T-helper 1 cell treated with Interleukin-12 subunit alpha and Interleukin-12 subunit beta and Interleukin-4 antibody, amounts not matched to agents 30 μg/mL and 1 μg/mL, for 36 hours (primary cell): ENCODE measurements around the gene XPNPEP1.
A peak's percentile ranks its signal among the peaks of the same experiment; 100 is the strongest.

Experiments
- H3K27ac Mint-ChIP-seq: one replicate; pipeline ENCODE4 v1.8.0; 2021; ENCODE audit warnings: mild to moderate bottlenecking, mixed read lengths
- H3K27me3 Mint-ChIP-seq: one replicate; pipeline ENCODE4 v1.8.0; 2021; ENCODE audit warnings: low read depth, mixed read lengths
- H3K36me3 Mint-ChIP-seq: one replicate; pipeline ENCODE4 v1.8.0; 2021; ENCODE audit warnings: low read depth, mixed read lengths
- H3K4me1 Mint-ChIP-seq: one replicate; pipeline ENCODE4 v1.8.0; 2021; ENCODE audit warnings: low read depth, mixed read lengths
- H3K4me3 Mint-ChIP-seq: one replicate; pipeline ENCODE4 v1.8.0; 2021; ENCODE audit warnings: mild to moderate bottlenecking, moderate library complexity, mixed read lengths
- H3K9me3 Mint-ChIP-seq: one replicate; pipeline ENCODE4 v1.8.0; 2021; ENCODE audit warnings: mixed read lengths

XPNPEP1 gene

GRCh38 chr10:109898666-109899355, 24.5 kb downstream of the XPNPEP1 start:
- H3K27me3 Mint-ChIP-seq: no peaks in the 10 kb centered on the region
- H3K4me3 Mint-ChIP-seq: no peak overlapping the region
- peaks cover 27% of the 10 kb centered on the region for H3K4me1 Mint-ChIP-seq
- H3K36me3 Mint-ChIP-seq: peaks cover 28% of the 10 kb centered on the region
- no peaks in the 10 kb centered on the region for H3K9me3 Mint-ChIP-seq
- no peak overlapping the region for H3K27ac Mint-ChIP-seq

GRCh38 chr10:109898007-109898406, 25.3 kb downstream of the XPNPEP1 start:
- no peaks in the 10 kb centered on the region for H3K27me3 Mint-ChIP-seq
- H3K36me3 Mint-ChIP-seq: peaks cover 24% of the 10 kb centered on the region
- H3K4me3 Mint-ChIP-seq: no peak overlapping the region
- H3K4me1 Mint-ChIP-seq: peaks cover 26% of the 10 kb centered on the region
- no peak overlapping the region for H3K27ac Mint-ChIP-seq
- H3K9me3 Mint-ChIP-seq: no peaks in the 10 kb centered on the region

- Mint-ChIP-seq H3K4me3 (no peak overlapping the region), H3K4me1 (peaks cover 27% of the 10 kb centered on the region), H3K36me3 (peaks cover 27% of the 10 kb centered on the region), H3K27me3 (no peaks in the 10 kb centered on the region), H3K9me3 (no peaks in the 10 kb centered on the region), H3K27ac (peak overlapping the region; percentile 8)
These were observed 27.5 kb downstream of the XPNPEP1 start for GRCh38 chr10:109895848-109896247.

- H3K4me1 Mint-ChIP-seq: peaks cover 25% of the 10 kb centered on the region
- no peak overlapping the region for H3K4me3 Mint-ChIP-seq
- no peak overlapping the region for H3K27ac Mint-ChIP-seq
- no peaks in the 10 kb centered on the region for H3K27me3 Mint-ChIP-seq
- no peaks in the 10 kb centered on the region for H3K9me3 Mint-ChIP-seq
- peaks cover 24% of the 10 kb centered on the region for H3K36me3 Mint-ChIP-seq
These were observed 28.1 kb downstream of the XPNPEP1 start for GRCh38 chr10:109895095-109895818.

GRCh38 chr10:109894516-109894915, 28.8 kb downstream of the XPNPEP1 start:
- no peaks in the 10 kb centered on the region for H3K9me3 Mint-ChIP-seq
- no peak overlapping the region for H3K27ac Mint-ChIP-seq
- H3K4me1 Mint-ChIP-seq: peaks cover 23% of the 10 kb centered on the region

GRCh38 chr10:109893386-109893785, 29.9 kb downstream of the XPNPEP1 start:
- Mint-ChIP-seq H3K4me3 (no peak overlapping the region), H3K4me1 (peaks cover 23% of the 10 kb centered on the region), H3K27ac (no peak overlapping the region), H3K27me3 (no peaks in the 10 kb centered on the region), H3K9me3 (no peaks in the 10 kb centered on the region), H3K36me3 (peaks cover 26% of the 10 kb centered on the region)

More at GRCh38 chr10:109894516-109894915, 28.8 kb downstream of the XPNPEP1 start:
- Mint-ChIP-seq H3K27me3 (no peaks in the 10 kb centered on the region), H3K36me3 (peaks cover 27% of the 10 kb centered on the region), H3K4me3 (no peak overlapping the region)

GRCh38 chr10:109892931-109893330, 30.4 kb downstream of the XPNPEP1 start:
- Mint-ChIP-seq H3K27me3 (no peaks in the 10 kb centered on the region), H3K36me3 (peaks cover 27% of the 10 kb centered on the region), H3K4me3 (no peak overlapping the region), H3K27ac (peak overlapping the region; percentile 14), H3K9me3 (no peaks in the 10 kb centered on the region), H3K4me1 (peaks cover 23% of the 10 kb centered on the region)

- Mint-ChIP-seq H3K4me3 (no peak overlapping the region), H3K9me3 (no peaks in the 10 kb centered on the region), H3K27me3 (no peaks in the 10 kb centered on the region), H3K36me3 (peaks cover 29% of the 10 kb centered on the region), H3K4me1 (peaks cover 23% of the 10 kb centered on the region), H3K27ac (peak overlapping the region; percentile 41)
These were observed 31.2 kb downstream of the XPNPEP1 start for GRCh38 chr10:109892117-109892516.

GRCh38 chr10:109891105-109891504, 32.2 kb downstream of the XPNPEP1 start:
- Mint-ChIP-seq H3K4me3 (no peak overlapping the region), H3K27ac (no peak overlapping the region), H3K9me3 (no peaks in the 10 kb centered on the region), H3K36me3 (peaks cover 31% of the 10 kb centered on the region), H3K4me1 (peaks cover 27% of the 10 kb centered on the region), H3K27me3 (no peaks in the 10 kb centered on the region)

- H3K4me1 Mint-ChIP-seq: peaks cover 25% of the 10 kb centered on the region
These were observed 33.4 kb downstream of the XPNPEP1 start for GRCh38 chr10:109889867-109890266.

GRCh38 chr10:109887776-109888175, 35.5 kb downstream of the XPNPEP1 start:
- Mint-ChIP-seq H3K27ac (no peak overlapping the region), H3K4me3 (no peak overlapping the region), H3K27me3 (no peaks in the 10 kb centered on the region), H3K9me3 (no peaks in the 10 kb centered on the region), H3K4me1 (peaks cover 23% of the 10 kb centered on the region), H3K36me3 (peaks cover 49% of the 10 kb centered on the region)

More at GRCh38 chr10:109889867-109890266, 33.4 kb downstream of the XPNPEP1 start:
- Mint-ChIP-seq H3K36me3 (peaks cover 32% of the 10 kb centered on the region), H3K27me3 (no peaks in the 10 kb centered on the region), H3K4me3 (no peak overlapping the region), H3K9me3 (no peaks in the 10 kb centered on the region), H3K27ac (no peak overlapping the region)

GRCh38 chr10:109887243-109887642, 36.1 kb downstream of the XPNPEP1 start:
- Mint-ChIP-seq H3K4me3 (no peak overlapping the region), H3K4me1 (peaks cover 20% of the 10 kb centered on the region), H3K9me3 (no peaks in the 10 kb centered on the region), H3K27ac (no peak overlapping the region), H3K27me3 (no peaks in the 10 kb centered on the region), H3K36me3 (peaks cover 50% of the 10 kb centered on the region)

GRCh38 chr10:109886781-109887140, 36.5 kb downstream of the XPNPEP1 start:
- Mint-ChIP-seq H3K9me3 (no peaks in the 10 kb centered on the region), H3K27ac (no peak overlapping the region), H3K36me3 (peaks cover 47% of the 10 kb centered on the region), H3K27me3 (no peaks in the 10 kb centered on the region), H3K4me3 (no peak overlapping the region), H3K4me1 (peaks cover 18% of the 10 kb centered on the region)

GRCh38 chr10:109886037-109886780, 37.1 kb downstream of the XPNPEP1 start:
- Mint-ChIP-seq H3K36me3 (peaks cover 42% of the 10 kb centered on the region), H3K27ac (no peak overlapping the region), H3K4me3 (no peak overlapping the region), H3K9me3 (no peaks in the 10 kb centered on the region), H3K4me1 (peaks cover 18% of the 10 kb centered on the region), H3K27me3 (no peaks in the 10 kb centered on the region)
